HCT116 (cell line): ENCODE data around the gene EXOC6B. TPM values are rescaled to one million over a fixed set of nuclear protein-coding genes. Genes with fewer than 3 reads are reported as not detected.

ENCODE experiments used
- CBX3 ChIP-seq: IDR thresholded peaks from 2 replicates; pipeline ENCODE4 v1.6.1; 2012; ENCODE audit warnings: low read depth
- ELF1 ChIP-seq: IDR thresholded peaks from 2 replicates; pipeline ENCODE4 v1.6.1; 2012; ENCODE audit warnings: low read depth, borderline replicate concordance
- EZH2phosphoT487 ChIP-seq: fragments of 200-600 bp; IDR thresholded peaks from 2 replicates; pipeline ENCODE4 v1.6.1; 2018; ENCODE audit warnings: antibody characterized with exemption, borderline replicate concordance
- FOSL1 ChIP-seq: IDR thresholded peaks from 2 replicates; pipeline ENCODE4 v1.6.1; 2012; ENCODE audit warnings: low read depth
- POLR2A ChIP-seq: IDR thresholded peaks from 2 replicates; pipeline ENCODE4 v1.7.0; 2011; ENCODE audit warnings: borderline replicate concordance; ENCODE audit not compliant: insufficient read depth, insufficient read length; ENCODE audit errors: extremely low read depth
- POLR2AphosphoS5 ChIP-seq: IDR thresholded peaks from 2 replicates; pipeline ENCODE4 v1.6.1; 2011; ENCODE audit warnings: mild to moderate bottlenecking, low read depth, low read length, moderate library complexity
- SP1 ChIP-seq: IDR thresholded peaks from 2 replicates; pipeline ENCODE4 v1.6.1; 2012; ENCODE audit warnings: low read depth
- SRF ChIP-seq: IDR thresholded peaks from 2 replicates; pipeline ENCODE4 v1.6.1; 2012; ENCODE audit warnings: low read depth
- ZNF274 ChIP-seq: fragments of 200-500 bp; sonication (Bioruptor generic); IDR thresholded peaks from 2 replicates; pipeline ENCODE4 v1.6.1; 2014; ENCODE audit warnings: mild to moderate bottlenecking, low read depth, low read length, inconsistent platforms
- total RNA-seq: library from RNA; stranded (reverse); gene quantifications from one replicate; pipeline ENCODE4 v1.2.1, GENCODE V29; 2021; ENCODE audit not compliant: unreplicated experiment
- TF ChIP-seq, protein P1 (sequence below): IDR thresholded peaks from 2 replicates; pipeline ENCODE4 v1.6.1; 2012; ENCODE audit warnings: low read depth
- TF ChIP-seq, protein P2 (sequence below): IDR thresholded peaks from 2 replicates; pipeline ENCODE4 v1.6.1; 2012
- TF ChIP-seq, protein P3 (sequence below), 3 experiments: fragments of 200-600 bp in 1 of 3; sonication (generic) in 1 of 3; IDR thresholded peaks in 2 of 3; conservative IDR thresholded peaks in 1 of 3; 2 replicates each; pipeline ENCODE4 v1.5.1; 2012 to 2017; ENCODE audit warnings: low read depth in 2 of 3, low read length in 2 of 3, antibody characterized with exemption in 1 of 3, borderline replicate concordance in 1 of 3, control low read depth in 1 of 3, mild to moderate bottlenecking in 1 of 3, mixed read lengths in 1 of 3, mixed run types in 1 of 3, moderate library complexity in 1 of 3; ENCODE audit not compliant: insufficient read depth in 1 of 3
- TF ChIP-seq, protein P4 (sequence below): IDR thresholded peaks from 2 replicates; pipeline ENCODE4 v1.6.1; 2012

Gene EXOC6B
- total RNA-seq, 1 experiment from 2014 or later, result 25.4 TPM

DNA sequence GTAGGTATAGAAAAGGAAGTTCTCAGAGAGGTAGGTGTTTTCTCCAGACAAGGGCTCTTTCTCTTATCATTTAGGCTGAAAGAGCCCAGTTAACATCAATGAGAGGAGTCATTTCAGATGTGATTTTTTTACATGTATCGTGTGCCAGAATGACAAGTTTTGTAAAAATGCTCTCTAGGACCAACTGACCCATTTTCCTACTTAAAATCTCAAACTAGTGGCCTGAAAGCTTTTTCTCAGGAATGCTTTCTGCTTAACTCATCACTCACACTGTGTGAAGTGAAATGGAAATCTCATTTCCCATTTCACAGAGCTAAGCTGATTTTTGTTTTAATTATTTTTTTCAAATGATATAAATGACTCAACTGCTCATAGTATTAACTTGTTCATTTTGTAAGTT is 549.5 kb downstream of the EXOC6B start (continued):
- TF ChIP-seq, protein P1, sequence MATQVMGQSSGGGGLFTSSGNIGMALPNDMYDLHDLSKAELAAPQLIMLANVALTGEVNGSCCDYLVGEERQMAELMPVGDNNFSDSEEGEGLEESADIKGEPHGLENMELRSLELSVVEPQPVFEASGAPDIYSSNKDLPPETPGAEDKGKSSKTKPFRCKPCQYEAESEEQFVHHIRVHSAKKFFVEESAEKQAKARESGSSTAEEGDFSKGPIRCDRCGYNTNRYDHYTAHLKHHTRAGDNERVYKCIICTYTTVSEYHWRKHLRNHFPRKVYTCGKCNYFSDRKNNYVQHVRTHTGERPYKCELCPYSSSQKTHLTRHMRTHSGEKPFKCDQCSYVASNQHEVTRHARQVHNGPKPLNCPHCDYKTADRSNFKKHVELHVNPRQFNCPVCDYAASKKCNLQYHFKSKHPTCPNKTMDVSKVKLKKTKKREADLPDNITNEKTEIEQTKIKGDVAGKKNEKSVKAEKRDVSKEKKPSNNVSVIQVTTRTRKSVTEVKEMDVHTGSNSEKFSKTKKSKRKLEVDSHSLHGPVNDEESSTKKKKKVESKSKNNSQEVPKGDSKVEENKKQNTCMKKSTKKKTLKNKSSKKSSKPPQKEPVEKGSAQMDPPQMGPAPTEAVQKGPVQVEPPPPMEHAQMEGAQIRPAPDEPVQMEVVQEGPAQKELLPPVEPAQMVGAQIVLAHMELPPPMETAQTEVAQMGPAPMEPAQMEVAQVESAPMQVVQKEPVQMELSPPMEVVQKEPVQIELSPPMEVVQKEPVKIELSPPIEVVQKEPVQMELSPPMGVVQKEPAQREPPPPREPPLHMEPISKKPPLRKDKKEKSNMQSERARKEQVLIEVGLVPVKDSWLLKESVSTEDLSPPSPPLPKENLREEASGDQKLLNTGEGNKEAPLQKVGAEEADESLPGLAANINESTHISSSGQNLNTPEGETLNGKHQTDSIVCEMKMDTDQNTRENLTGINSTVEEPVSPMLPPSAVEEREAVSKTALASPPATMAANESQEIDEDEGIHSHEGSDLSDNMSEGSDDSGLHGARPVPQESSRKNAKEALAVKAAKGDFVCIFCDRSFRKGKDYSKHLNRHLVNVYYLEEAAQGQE, result no peak
- TF ChIP-seq SRF (no peak), EZH2phosphoT487 (no peak), ZNF274 (no peak), CBX3 (no peak), FOSL1 (no peak), POLR2A (no peak), SP1 (no peak), POLR2AphosphoS5 (no peak), ELF1 (no peak)
- TF ChIP-seq, protein P2, sequence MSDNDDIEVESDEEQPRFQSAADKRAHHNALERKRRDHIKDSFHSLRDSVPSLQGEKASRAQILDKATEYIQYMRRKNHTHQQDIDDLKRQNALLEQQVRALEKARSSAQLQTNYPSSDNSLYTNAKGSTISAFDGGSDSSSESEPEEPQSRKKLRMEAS, result no peak
- TF ChIP-seq, protein P3, sequence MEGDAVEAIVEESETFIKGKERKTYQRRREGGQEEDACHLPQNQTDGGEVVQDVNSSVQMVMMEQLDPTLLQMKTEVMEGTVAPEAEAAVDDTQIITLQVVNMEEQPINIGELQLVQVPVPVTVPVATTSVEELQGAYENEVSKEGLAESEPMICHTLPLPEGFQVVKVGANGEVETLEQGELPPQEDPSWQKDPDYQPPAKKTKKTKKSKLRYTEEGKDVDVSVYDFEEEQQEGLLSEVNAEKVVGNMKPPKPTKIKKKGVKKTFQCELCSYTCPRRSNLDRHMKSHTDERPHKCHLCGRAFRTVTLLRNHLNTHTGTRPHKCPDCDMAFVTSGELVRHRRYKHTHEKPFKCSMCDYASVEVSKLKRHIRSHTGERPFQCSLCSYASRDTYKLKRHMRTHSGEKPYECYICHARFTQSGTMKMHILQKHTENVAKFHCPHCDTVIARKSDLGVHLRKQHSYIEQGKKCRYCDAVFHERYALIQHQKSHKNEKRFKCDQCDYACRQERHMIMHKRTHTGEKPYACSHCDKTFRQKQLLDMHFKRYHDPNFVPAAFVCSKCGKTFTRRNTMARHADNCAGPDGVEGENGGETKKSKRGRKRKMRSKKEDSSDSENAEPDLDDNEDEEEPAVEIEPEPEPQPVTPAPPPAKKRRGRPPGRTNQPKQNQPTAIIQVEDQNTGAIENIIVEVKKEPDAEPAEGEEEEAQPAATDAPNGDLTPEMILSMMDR (IDR thresholded peaks at IDR 0.05 in 2 of 3, conservative IDR thresholded peaks at IDR 0.05 in 1 of 3; ENCODE audit: borderline replicate concordance in 1 of 3, insufficient read depth in 1 of 3, low read depth in 2 of 3, low read length in 2 of 3), result no peak
- TF ChIP-seq, protein P4, sequence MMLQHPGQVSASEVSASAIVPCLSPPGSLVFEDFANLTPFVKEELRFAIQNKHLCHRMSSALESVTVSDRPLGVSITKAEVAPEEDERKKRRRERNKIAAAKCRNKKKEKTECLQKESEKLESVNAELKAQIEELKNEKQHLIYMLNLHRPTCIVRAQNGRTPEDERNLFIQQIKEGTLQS, result no peak
